SK-N-SH (cell line): ENCODE data around the gene KMT5B. TPM values are rescaled to one million over a fixed set of nuclear protein-coding genes. Genes with fewer than 3 reads are reported as not detected.

Experiments
- CTCF ChIA-PET: fragments of 300-600, 350-600 bp; formaldehyde crosslinking; extraction: SDS; loops from one replicate; lab custom pipeline; 2021; lab: Yijun Ruan, JAX
- POLR2A ChIA-PET: fragments of 350-600 bp; sonication (Branson Sonifier 250); formaldehyde crosslinking; extraction: SDS; loops from one replicate; lab custom pipeline; 2020; ENCODE audit warnings: antibody characterized with exemption, inconsistent platforms; lab: Yijun Ruan, JAX
- DNase-seq: peaks from one replicate; pipeline ENCODE4 v3.0.0; 2012
- H2AFZ ChIP-seq: fragments of 200-600 bp; sonication (generic); 2 replicates; pipeline ENCODE4 v1.8.1; 2016; ENCODE audit warnings: antibody characterized with exemption, mild to moderate bottlenecking, low read depth
- H3F3A ChIP-seq: fragments of 200-600 bp; sonication (generic); replicated peaks from 2 replicates; pipeline ENCODE3; 2016; ENCODE audit warnings: antibody characterized with exemption, mild to moderate bottlenecking; ENCODE audit not compliant: insufficient read depth
- H3K27ac ChIP-seq, 2 experiments: fragments of 200-500 bp in 1 of 2; fragments of 200-600 bp in 1 of 2; sonication (Bioruptor generic) in 1 of 2; sonication (generic), shearing (Covaris generic) in 1 of 2; 2 replicates each; pipeline versions ENCODE4 v1.5.1 to v1.6.1; 2014 to 2016; ENCODE audit warnings: low read depth in 2 of 2, inconsistent platforms in 1 of 2, low read length in 1 of 2, mild to moderate bottlenecking in 1 of 2, mixed read lengths in 1 of 2
- H3K27me3 ChIP-seq: fragments of 200-600 bp; sonication (generic), shearing (Covaris generic); 2 replicates; pipeline ENCODE4 v1.6.1; 2016; ENCODE audit warnings: mixed run types; ENCODE audit not compliant: insufficient read depth
- H3K36me3 ChIP-seq, 2 experiments: fragments of 200-500 bp in 1 of 2; fragments of 200-600 bp in 1 of 2; sonication (Bioruptor generic) in 1 of 2; sonication (generic) in 1 of 2; replicated peaks in 1 of 2; 2 replicates each; pipeline versions ENCODE3 to v1.5.1; 2014 to 2016; ENCODE audit warnings: low read length in 1 of 2, mild to moderate bottlenecking in 1 of 2; ENCODE audit not compliant: insufficient read depth in 2 of 2, control insufficient read depth in 1 of 2
- H3K4me1 ChIP-seq, 2 experiments: fragments of 200-500 bp in 1 of 2; fragments of 200-600 bp in 1 of 2; sonication (Bioruptor generic) in 1 of 2; sonication (generic), shearing (Covaris generic) in 1 of 2; 2 replicates each; pipeline versions ENCODE4 v1.5.1 to v1.6.1; 2014 to 2016; ENCODE audit warnings: low read depth in 1 of 2, low read length in 1 of 2, mixed run types in 1 of 2; ENCODE audit not compliant: insufficient read depth in 2 of 2, control insufficient read depth in 1 of 2
- H3K4me2 ChIP-seq: fragments of 200-600 bp; sonication (generic), shearing (Covaris generic); 2 replicates; pipeline ENCODE4 v1.6.1; 2017; ENCODE audit warnings: mixed run types
- H3K4me3 ChIP-seq, 2 experiments: fragments of 200-500 bp in 1 of 2; fragments of 200-600 bp in 1 of 2; sonication (Bioruptor generic) in 1 of 2; sonication (generic), shearing (Covaris generic) in 1 of 2; 2 replicates each; pipeline versions ENCODE4 v1.5.1 to v1.8.1; 2014 to 2016; ENCODE audit warnings: low read depth in 2 of 2, inconsistent platforms in 1 of 2, low read length in 1 of 2, mild to moderate bottlenecking in 1 of 2, mixed read lengths in 1 of 2, moderate library complexity in 1 of 2
- H3K79me2 ChIP-seq: fragments of 200-600 bp; sonication (generic); 2 replicates; pipeline ENCODE4 v1.8.1; 2017; ENCODE audit warnings: mild to moderate bottlenecking; ENCODE audit not compliant: insufficient read depth
- H3K9ac ChIP-seq: fragments of 200-600 bp; sonication (generic); 2 replicates; pipeline ENCODE4 v1.6.1; 2017; ENCODE audit warnings: mixed run types
- H3K9me2 ChIP-seq: fragments of 200-600 bp; sonication (generic); 2 replicates; pipeline ENCODE4 v1.6.1; 2017; ENCODE audit warnings: mixed run types
- H3K9me3 ChIP-seq: fragments of 200-600 bp; sonication (generic); 2 replicates; pipeline ENCODE4 v1.6.1; 2017; ENCODE audit warnings: mixed run types, mild to moderate bottlenecking, moderate library complexity
- H4K20me1 ChIP-seq: fragments of 200-600 bp; sonication (generic); 2 replicates; pipeline ENCODE4 v1.6.1; 2017; ENCODE audit warnings: mild to moderate bottlenecking, mixed run types; ENCODE audit not compliant: insufficient read depth
- FOSL2 ChIP-seq: IDR thresholded peaks from 2 replicates; pipeline ENCODE4 v1.4.0; 2012; ENCODE audit warnings: low read depth, mild to moderate bottlenecking, moderate library complexity, borderline replicate concordance
- FOXM1 ChIP-seq: IDR thresholded peaks from 2 replicates; pipeline ENCODE4 v1.4.0; 2012; ENCODE audit warnings: low read depth, mild to moderate bottlenecking
- GABPA ChIP-seq: IDR thresholded peaks from 2 replicates; pipeline ENCODE4 v1.4.0; 2012; ENCODE audit warnings: low read depth, mild to moderate bottlenecking
- GATA2 ChIP-seq: sonication (generic); formaldehyde crosslinking; IDR thresholded peaks from 2 replicates; pipeline ENCODE4 v1.5.0; 2020; ENCODE audit warnings: mild to moderate bottlenecking, missing genetic modification reagents
- MAX ChIP-seq: IDR thresholded peaks from 2 replicates; pipeline ENCODE4 v1.4.0; 2012; ENCODE audit warnings: low read depth
- RAD21 ChIP-seq: IDR thresholded peaks from 2 replicates; pipeline ENCODE4 v1.6.1; 2012; ENCODE audit warnings: mild to moderate bottlenecking, low read length
- SIN3A ChIP-seq: IDR thresholded peaks from 2 replicates; pipeline ENCODE4 v1.6.1; 2012; ENCODE audit warnings: low read depth, mild to moderate bottlenecking, low read length, moderate library complexity, borderline replicate concordance
- WGBS: methylation state at CpG from one replicate; pipeline ENCODE4 v1.1.6; 2017; ENCODE audit warnings: low lambda C conversion rate; 5-methylcytosine and 5-hydroxymethylcytosine counted together
- polyA plus RNA-seq, 3 experiments: library from polyadenylated mRNA; depleted of rRNA; stranded (reverse); fragments of >200 nt; gene quantifications; 2 replicates each; pipeline ENCODE4 v1.2.3, GENCODE V29; 2012
- TF ChIP-seq, protein P1 (sequence below): IDR thresholded peaks from 2 replicates; pipeline ENCODE4 v1.6.1; 2012; ENCODE audit warnings: mild to moderate bottlenecking, low read depth, low read length, moderate library complexity

The KMT5B gene
- polyA plus RNA-seq, 1 of the 3 experiments (the other 2 are of a cell fraction) = 10.4 TPM

- POLR2A ChIA-PET = no interaction called here
- H3F3A ChIP-seq = no peaks in the 10 kb centered on the region
- no peak for DNase-seq
- no peaks in the 10 kb centered on the region for H3K4me1 ChIP-seq
- no peaks in the 10 kb centered on the region for H3K79me2 ChIP-seq
- no peak overlapping the region for H3K9ac ChIP-seq
- no peak overlapping the region for H3K4me3 ChIP-seq
- H3K4me2 ChIP-seq = no peak overlapping the region
- H3K27me3 ChIP-seq = no peaks in the 10 kb centered on the region; the same call in 1 of the 2 replicates
- CTCF ChIA-PET = interaction anchor here (1.4 kb wide), 1 partner anchor 14 kb away, joined by 3 read pairs; no protein-coding TSS in a partner anchor
- no peaks in the 10 kb centered on the region for H3K36me3 ChIP-seq
- no peak for TF ChIP-seq SIN3A
- H3K9me2 ChIP-seq = no peaks in the 10 kb centered on the region
- no peaks in the 10 kb centered on the region for H4K20me1 ChIP-seq
- no peak overlapping the region for H3K27ac ChIP-seq
- WGBS = 0% methylated on average over 1 of the region's 1 CpG
- no peak overlapping the region for H2AFZ ChIP-seq
- peaks cover 3% of the 10 kb centered on the region; the same call in 1 of the 2 replicates for H3K9me3 ChIP-seq
These were observed 16.5 kb upstream of the KMT5B start for GRCh38 chr11:68229601-68230000.

DNA sequence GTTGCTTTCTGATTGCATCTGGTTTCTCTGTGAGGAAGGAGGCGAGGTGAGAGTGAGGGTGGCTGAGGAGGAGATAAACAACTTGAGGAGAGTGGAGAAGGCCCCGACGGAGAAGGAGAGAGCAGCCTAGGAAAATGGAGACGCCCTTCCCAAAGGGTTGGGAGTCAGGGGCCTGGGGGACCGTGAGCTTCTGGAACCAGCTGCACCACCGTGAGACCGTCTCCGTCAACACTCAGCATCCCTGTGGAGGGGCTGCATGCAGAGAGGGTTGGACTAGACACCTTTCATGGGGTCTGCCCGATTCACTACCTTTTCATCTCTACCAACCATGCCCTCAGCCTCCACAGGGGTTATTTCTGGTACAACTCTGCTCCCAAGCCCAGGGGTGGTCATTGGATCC, 13.3 kb upstream of the KMT5B start:
- ChIA-PET CTCF (interaction anchor here (0.8 kb wide), 1 partner anchor 17 kb away, joined by 3 read pairs; no protein-coding TSS in a partner anchor), POLR2A (no interaction called here)
- Histone ChIP-seq H3K9ac (no peak overlapping the region), H3K9me2 (no peaks in the 10 kb centered on the region), H4K20me1 (no peaks in the 10 kb centered on the region), H3K27me3 (no peaks in the 10 kb centered on the region; the same call in 1 of the 2 replicates), H3F3A (no peaks in the 10 kb centered on the region), H3K9me3 (peaks cover 3% of the 10 kb centered on the region; the same call in 1 of the 2 replicates), H3K4me3 (no peak overlapping the region), H3K27ac (no peak overlapping the region), H3K4me2 (no peak overlapping the region), H3K36me3 (no peaks in the 10 kb centered on the region), H3K4me1 (no peaks in the 10 kb centered on the region), H3K79me2 (no peaks in the 10 kb centered on the region), H2AFZ (no peak overlapping the region)
- TF ChIP-seq FOXM1 (no peak), FOSL2 (no peak), GATA2 (CRISPR knock-in tag) (no peak), RAD21 (no peak), GABPA (no peak), MAX (no peak)
- TF ChIP-seq, protein P1, sequence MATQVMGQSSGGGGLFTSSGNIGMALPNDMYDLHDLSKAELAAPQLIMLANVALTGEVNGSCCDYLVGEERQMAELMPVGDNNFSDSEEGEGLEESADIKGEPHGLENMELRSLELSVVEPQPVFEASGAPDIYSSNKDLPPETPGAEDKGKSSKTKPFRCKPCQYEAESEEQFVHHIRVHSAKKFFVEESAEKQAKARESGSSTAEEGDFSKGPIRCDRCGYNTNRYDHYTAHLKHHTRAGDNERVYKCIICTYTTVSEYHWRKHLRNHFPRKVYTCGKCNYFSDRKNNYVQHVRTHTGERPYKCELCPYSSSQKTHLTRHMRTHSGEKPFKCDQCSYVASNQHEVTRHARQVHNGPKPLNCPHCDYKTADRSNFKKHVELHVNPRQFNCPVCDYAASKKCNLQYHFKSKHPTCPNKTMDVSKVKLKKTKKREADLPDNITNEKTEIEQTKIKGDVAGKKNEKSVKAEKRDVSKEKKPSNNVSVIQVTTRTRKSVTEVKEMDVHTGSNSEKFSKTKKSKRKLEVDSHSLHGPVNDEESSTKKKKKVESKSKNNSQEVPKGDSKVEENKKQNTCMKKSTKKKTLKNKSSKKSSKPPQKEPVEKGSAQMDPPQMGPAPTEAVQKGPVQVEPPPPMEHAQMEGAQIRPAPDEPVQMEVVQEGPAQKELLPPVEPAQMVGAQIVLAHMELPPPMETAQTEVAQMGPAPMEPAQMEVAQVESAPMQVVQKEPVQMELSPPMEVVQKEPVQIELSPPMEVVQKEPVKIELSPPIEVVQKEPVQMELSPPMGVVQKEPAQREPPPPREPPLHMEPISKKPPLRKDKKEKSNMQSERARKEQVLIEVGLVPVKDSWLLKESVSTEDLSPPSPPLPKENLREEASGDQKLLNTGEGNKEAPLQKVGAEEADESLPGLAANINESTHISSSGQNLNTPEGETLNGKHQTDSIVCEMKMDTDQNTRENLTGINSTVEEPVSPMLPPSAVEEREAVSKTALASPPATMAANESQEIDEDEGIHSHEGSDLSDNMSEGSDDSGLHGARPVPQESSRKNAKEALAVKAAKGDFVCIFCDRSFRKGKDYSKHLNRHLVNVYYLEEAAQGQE = no peak
- no peak for DNase-seq
- 79% methylated on average over 7 of the region's 9 CpGs for WGBS
